K562 (cell line): Measurements from ENCODE around the gene CD274. TPM values are rescaled to one million over a fixed set of nuclear protein-coding genes. Genes with fewer than 3 reads are reported as not detected.

Experiments used
- ATAC-seq: fragments of 200-7000 bp; cut with Tn5 transposase; 3 replicates; pipeline ENCODE4 v1.9.1; 2020; ENCODE audit warnings: moderate library complexity
- BruUV-seq: library from RNA; stranded (reverse); fragments of 400-500 nt; replicated peaks from 2 replicates; lab custom pipeline; 2021; lab: Mats Ljungman, UMichigan
- CTCF ChIA-PET: fragments of 300-600 bp; formaldehyde crosslinking; extraction: SDS; loops from one replicate; lab custom pipeline; 2021; ENCODE audit warnings: low intra/inter-chr PET ratio; lab: Yijun Ruan, JAX
- POLR2A ChIA-PET: fragments of 300-600, 350-650 bp; sonication (Branson Sonifier 250); formaldehyde crosslinking; extraction: SDS; loops from one replicate; lab custom pipeline; 2021; ENCODE audit warnings: antibody characterized with exemption, inconsistent platforms; lab: Yijun Ruan, JAX
- DNase-seq, 4 experiments: peaks; one replicate each; pipeline versions ENCODE4 v3.0.0 to v3.0.0-alpha.2; 2011 to 2018; ENCODE audit warnings: low spot score in 3 of 4, mixed read lengths in 3 of 4; ENCODE audit errors: extremely low read depth in 1 of 4
- FAIRE-seq: peaks from 2 replicates; lab custom pipeline; 2011; peaks lifted over from hg19 to GRCh38; lab: Jason Lieb, UNC
- H2AFZ ChIP-seq: 2 replicates; pipeline ENCODE4 v1.6.0; 2011; ENCODE audit warnings: low read depth, low read length, control low read depth, inconsistent platforms
- H3K27ac ChIP-seq: fragments of 200-600 bp; 3 replicates; pipeline ENCODE4 v1.8.0; 2011; ENCODE audit warnings: low read depth, mild to moderate bottlenecking, control low read depth, inconsistent platforms, low read length, moderate library complexity, mixed read lengths; ENCODE audit errors: extremely low read depth
- H3K27me3 ChIP-seq, 2 experiments: fragments of 300-600 bp in 1 of 2; 2 replicates in 1 of 2; 3 replicates in 1 of 2; pipeline versions ENCODE4 v1.6.0 to v1.8.0; 2011; ENCODE audit warnings: inconsistent platforms in 2 of 2, low read length in 2 of 2, mild to moderate bottlenecking in 1 of 2, mixed read lengths in 1 of 2, moderate library complexity in 1 of 2; ENCODE audit not compliant: control insufficient read depth in 2 of 2, insufficient read depth in 2 of 2
- H3K36me3 ChIP-seq: fragments of 300-600 bp; 3 replicates; pipeline ENCODE4 v1.8.0; 2011; ENCODE audit warnings: mild to moderate bottlenecking, low read length, inconsistent platforms; ENCODE audit not compliant: control insufficient read depth, insufficient read depth
- H3K4me1 ChIP-seq, 2 experiments: fragments of 200-600 bp in 1 of 2; replicated peaks in 1 of 2; 2 replicates in 1 of 2; 3 replicates in 1 of 2; pipeline versions ENCODE4 v1.5.1 to v1.8.0; 2011; ENCODE audit warnings: inconsistent platforms in 2 of 2, low read length in 2 of 2, mild to moderate bottlenecking in 1 of 2, mixed read lengths in 1 of 2, moderate library complexity in 1 of 2; ENCODE audit not compliant: control insufficient read depth in 2 of 2, insufficient read depth in 2 of 2
- H3K4me2 ChIP-seq: 2 replicates; pipeline ENCODE4 v1.6.1; 2011; ENCODE audit warnings: low read length, control low read depth, inconsistent platforms, mixed read lengths; ENCODE audit not compliant: insufficient read depth
- H3K4me3 ChIP-seq: fragments of 200-600 bp; sonication (generic), shearing (Covaris generic); 2 replicates; pipeline ENCODE4 v1.5.1; 2016; ENCODE audit warnings: control low read depth, inconsistent platforms
- H3K79me2 ChIP-seq: fragments of 200-600 bp; 3 replicates; pipeline ENCODE4 v1.8.0; 2011; ENCODE audit warnings: low read length, inconsistent platforms; ENCODE audit not compliant: control insufficient read depth, insufficient read depth
- H3K9ac ChIP-seq, 2 experiments: 2 replicates each; pipeline versions ENCODE4 v1.6.0 to v1.6.1; 2011; ENCODE audit warnings: low read depth in 2 of 2, low read length in 2 of 2, control low read depth in 1 of 2, inconsistent platforms in 1 of 2, mild to moderate bottlenecking in 1 of 2, mixed read lengths in 1 of 2; ENCODE audit not compliant: insufficient read depth in 1 of 2
- H3K9me1 ChIP-seq: one replicate; pipeline ENCODE4 v1.6.0; 2011; ENCODE audit warnings: inconsistent platforms, mild to moderate bottlenecking, low read length, moderate library complexity; ENCODE audit not compliant: control insufficient read depth, insufficient read depth
- H3K9me3 ChIP-seq: replicated peaks from 2 replicates; pipeline ENCODE4 v1.5.1; 2011; ENCODE audit warnings: low read depth, low read length, inconsistent platforms; ENCODE audit not compliant: control insufficient read depth, insufficient read depth
- H4K20me1 ChIP-seq: replicated peaks from 2 replicates; pipeline ENCODE4 v1.6.1; 2011; ENCODE audit warnings: low read length, inconsistent platforms, mixed read lengths; ENCODE audit not compliant: control insufficient read depth, insufficient read depth
- EHMT2 ChIP-seq: fragments of 450-650 bp; IDR thresholded peaks from 2 replicates; pipeline ENCODE4 v1.6.1; 2018; ENCODE audit warnings: antibody characterized with exemption
- GATAD2A ChIP-seq: fragments of 450-650 bp; IDR thresholded peaks from 2 replicates; pipeline ENCODE4 v1.6.1; 2017
- MTA3 ChIP-seq: fragments of 450-650 bp; formaldehyde crosslinking; IDR thresholded peaks from 2 replicates; pipeline ENCODE4 v1.6.1; 2017; ENCODE audit warnings: mild to moderate bottlenecking, borderline replicate concordance
- MYC ChIP-seq, 2 experiments: fragments of 250-450 bp in 1 of 2; sonication (Bioruptor Pico) in 1 of 2; IDR thresholded peaks; 2 replicates each; pipeline versions ENCODE4 v1.5.1 to v1.6.1; 2012 to 2021; ENCODE audit warnings: low read depth in 2 of 2, borderline replicate concordance in 1 of 2, improper control_type of control experiment in 1 of 2, low read length in 1 of 2, mild to moderate bottlenecking in 1 of 2, moderate library complexity in 1 of 2
- NBN ChIP-seq: fragments of 450-650 bp; IDR thresholded peaks from 2 replicates; pipeline ENCODE4 v1.6.1; 2016; ENCODE audit warnings: low read depth, mild to moderate bottlenecking
- NFXL1 ChIP-seq: fragments of 450-650 bp; formaldehyde crosslinking; IDR thresholded peaks from 2 replicates; pipeline ENCODE4 v1.4.0; 2021; ENCODE audit warnings: mild to moderate bottlenecking
- PML ChIP-seq: IDR thresholded peaks from 2 replicates; pipeline ENCODE4 v1.6.1; 2012; ENCODE audit warnings: low read length, inconsistent platforms
- PURB ChIP-seq: sonication (generic); formaldehyde crosslinking; IDR thresholded peaks from 2 replicates; pipeline ENCODE4 v1.9.0; 2021; ENCODE audit warnings: low read depth, mild to moderate bottlenecking, missing genetic modification reagents
- RBM25 ChIP-seq: fragments of 200-400 bp; formaldehyde crosslinking; IDR thresholded peaks from 2 replicates; pipeline ENCODE4 v1.6.1; 2018; ENCODE audit warnings: low read length, low read depth, moderate library complexity; ENCODE audit not compliant: severe bottlenecking
- SAFB ChIP-seq: fragments of 200-400 bp; formaldehyde crosslinking; IDR thresholded peaks from 2 replicates; pipeline ENCODE4 v1.6.1; 2017; ENCODE audit warnings: low read depth, low read length, borderline replicate concordance
- STAG1 ChIP-seq: sonication (generic); formaldehyde crosslinking; IDR thresholded peaks from 2 replicates; pipeline ENCODE4 v1.5.0; 2020; ENCODE audit warnings: missing genetic modification reagents, borderline replicate concordance
- ZNF707 ChIP-seq: fragments of 250-450 bp; sonication (Bioruptor Pico); conservative IDR thresholded peaks from 2 replicates; pipeline ENCODE4 v1.8.0; 2022; ENCODE audit warnings: inconsistent platforms, mild to moderate bottlenecking, moderate library complexity
- ZNF717 ChIP-seq: fragments of 250-450 bp; sonication (Bioruptor Pico); IDR thresholded peaks from 2 replicates; pipeline ENCODE4 v1.5.0; 2021
- WGBS: fragments of 100-300 bp; shearing (Covaris generic); methylation state at CpG from one replicate; pipeline ENCODE4 v1.1.6; 2016; ENCODE audit warnings: low coverage, mixed read lengths; ENCODE audit not compliant: insufficient coverage; ENCODE audit errors: missing lambda C conversion rate; 5-methylcytosine and 5-hydroxymethylcytosine counted together
- in situ Hi-C: fragments of 300-500 bp; cut with MboI; formaldehyde crosslinking; loops from 4 replicates; pipeline ENCODE4 v1.15.0; 2018; ENCODE audit warnings: inconsistent platforms, mixed read lengths
- intact Hi-C: fragments of 100-400 bp; cut with micrococcal nuclease; formaldehyde crosslinking; loops from 2 replicates; pipeline ENCODE4 v1.14.2; 2022
- polyA plus RNA-seq, 8 experiments: library from polyadenylated mRNA; depleted of rRNA in 4 of 8; stranded (reverse) in 5 of 8; unstranded in 3 of 8; fragments of >200 nt; fragmentation: Nextera tagmentation in 2 of 8; fragmentation: Illumina TruSeq in 1 of 8; extraction: Ambion mirVana in 2 of 8; extraction: Trizol in 1 of 8; gene quantifications; 2 replicates each; pipeline versions ENCODE4 v1.2.1 to v1.2.3, GENCODE V29; 2011 to 2014; ENCODE audit warnings: inconsistent platforms in 1 of 8, missing spikeins in 1 of 8
- total RNA-seq, 7 experiments: library from RNA; depleted of rRNA in 6 of 7; stranded (reverse); fragments of >200 nt in 6 of 7; fragmentation: Illumina TruSeq in 2 of 7; extraction: Trizol in 2 of 7; gene quantifications; 2 replicates each; pipeline versions ENCODE4 v1.2.1 to v1.2.3, GENCODE V29; 2011 to 2021; ENCODE audit warnings: low replicate concordance in 1 of 7
- TF ChIP-seq, protein P1 (sequence below), 3 experiments: fragments of 200-800 bp in 1 of 3; sonication (Bioruptor generic) in 1 of 3; sonication (generic) in 1 of 3; formaldehyde crosslinking in 1 of 3; IDR thresholded peaks; 2 replicates each; pipeline versions ENCODE4 v1.6.1 to v1.8.0; 2016 to 2022; ENCODE audit warnings: mild to moderate bottlenecking in 2 of 3, missing compliant biosample characterization in 2 of 3, missing genetic modification characterization in 2 of 3, missing genetic modification reagents in 1 of 3
- TF ChIP-seq, protein P2 (sequence below): sonication (generic); formaldehyde crosslinking; IDR thresholded peaks from 2 replicates; pipeline ENCODE4 v1.8.1; 2023; ENCODE audit warnings: mild to moderate bottlenecking, missing genetic modification reagents, moderate library complexity

Gene CD274
- total and polyA plus RNA-seq, 9 of the 15 experiments (the other 6 are each of a cell fraction or from before 2014, with no cell fraction given), result 0.07 to 0.51 (median 0.30) TPM; not detected in 1

DNA sequence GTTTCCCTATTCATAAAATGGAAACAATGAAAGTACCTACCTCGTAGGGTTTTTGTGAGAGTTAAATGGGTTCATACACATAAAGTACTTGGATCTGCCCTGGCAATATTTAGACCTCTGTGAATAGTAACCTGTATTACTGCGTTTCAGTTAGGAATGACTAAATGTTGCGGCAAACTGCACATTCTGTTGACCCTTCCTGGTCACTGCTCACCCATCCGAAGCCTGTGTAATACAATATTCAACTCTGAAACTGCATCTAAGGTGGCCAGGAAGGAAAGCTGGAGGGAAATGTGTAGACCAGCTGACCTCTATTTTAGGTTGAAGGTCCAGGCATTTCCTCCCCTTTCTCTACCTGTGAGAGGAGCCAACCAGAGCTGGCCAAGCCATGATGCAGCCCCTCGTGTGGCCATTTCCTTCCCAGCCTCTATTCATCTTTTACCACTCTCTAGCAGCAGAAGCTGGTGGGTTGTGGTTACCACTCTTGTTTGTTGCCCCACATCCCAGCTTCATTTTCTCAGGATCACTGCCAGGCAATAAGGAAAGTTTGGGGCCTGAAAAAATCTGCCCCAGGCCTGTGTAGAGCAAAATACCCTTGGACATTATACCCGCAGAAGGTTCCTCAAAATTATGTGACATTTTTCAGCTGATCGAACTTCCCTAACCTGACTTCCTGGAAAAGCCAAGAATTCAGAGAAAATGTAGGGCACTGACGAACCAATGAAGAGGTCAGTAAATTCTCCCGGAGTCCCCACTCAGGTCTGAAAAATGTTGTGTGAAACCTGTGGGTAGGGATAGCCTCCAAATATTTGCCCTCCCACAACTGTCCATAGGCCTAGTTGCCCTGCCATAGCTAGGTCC, 39.5 kb downstream of the CD274 start:
- FAIRE-seq (no peak), ATAC-seq (no peak)
- intact Hi-C loops, result no loop called here
- Histone ChIP-seq H3K27me3 (no peaks in the 10 kb centered on the region), H3K9me3 (no peaks in the 10 kb centered on the region), H4K20me1 (no peaks in the 10 kb centered on the region), H3K79me2 (no peaks in the 10 kb centered on the region), H3K9me1 (no peaks in the 10 kb centered on the region), H3K9ac (no peak overlapping the region)
- in situ Hi-C loops, result no loop called here
- no TSS peak for BruUV-seq
- ChIA-PET POLR2A (interaction anchor here (0.6 kb wide), 2 partner anchors 26 to 98 kb away, joined by 3 to 4 read pairs; no protein-coding TSS in a partner anchor), CTCF (no interaction called here)
- TF ChIP-seq, protein P1, sequence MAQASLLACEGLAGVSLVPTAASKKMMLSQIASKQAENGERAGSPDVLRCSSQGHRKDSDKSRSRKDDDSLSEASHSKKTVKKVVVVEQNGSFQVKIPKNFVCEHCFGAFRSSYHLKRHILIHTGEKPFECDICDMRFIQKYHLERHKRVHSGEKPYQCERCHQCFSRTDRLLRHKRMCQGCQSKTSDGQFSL (CRISPR knock-in tag; IDR thresholded peaks at IDR 0.05), result no peak
- TF ChIP-seq, protein P1 (tag; IDR thresholded peaks at IDR 0.05), result no peak
- TF ChIP-seq PURB (CRISPR knock-in tag) (no peak), NBN (no peak), NFXL1 (no peak), RBM25 (no peak), STAG1 (no peak), MYC (IDR thresholded peaks at IDR 0.05; ENCODE audit: low read depth, low read length) (no peak), MYC (CRISPR knock-in tag; IDR thresholded peaks at IDR 0.05; ENCODE audit: borderline replicate concordance, low read depth) (no peak), MTA3 (no peak), EHMT2 (no peak), ZNF707 (CRISPR knock-in tag) (no peak), SAFB (no peak), PML (no peak), ZNF717 (CRISPR knock-in tag) (no peak), GATAD2A (no peak)
- TF ChIP-seq, protein P2, sequence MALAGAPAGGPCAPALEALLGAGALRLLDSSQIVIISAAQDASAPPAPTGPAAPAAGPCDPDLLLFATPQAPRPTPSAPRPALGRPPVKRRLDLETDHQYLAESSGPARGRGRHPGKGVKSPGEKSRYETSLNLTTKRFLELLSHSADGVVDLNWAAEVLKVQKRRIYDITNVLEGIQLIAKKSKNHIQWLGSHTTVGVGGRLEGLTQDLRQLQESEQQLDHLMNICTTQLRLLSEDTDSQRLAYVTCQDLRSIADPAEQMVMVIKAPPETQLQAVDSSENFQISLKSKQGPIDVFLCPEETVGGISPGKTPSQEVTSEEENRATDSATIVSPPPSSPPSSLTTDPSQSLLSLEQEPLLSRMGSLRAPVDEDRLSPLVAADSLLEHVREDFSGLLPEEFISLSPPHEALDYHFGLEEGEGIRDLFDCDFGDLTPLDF (CRISPR knock-in tag), result no peak
- TF ChIP-seq, all 486 proteins: peak for 0
- H2AFZ ChIP-seq, result peak overlapping the region; percentile 67
- DNase-seq, result no peak
- H3K4me2 ChIP-seq, result no peak overlapping the region
- no peaks in the 10 kb centered on the region for H3K36me3 ChIP-seq
- WGBS, result 39% methylated on average over 9 of the region's 9 CpGs
- no peak overlapping the region for H3K27ac ChIP-seq
- H3K4me3 ChIP-seq, result no peak overlapping the region
- peaks cover 0 to 17% of the 10 kb centered on the region in 2 experiments; a peak in 4 of 5 replicates for H3K4me1 ChIP-seq
